Loucy (cell line): Measurements from ENCODE around the gene IDS.

ENCODE experiments used
- H2AFZ ChIP-seq: fragments of 200-600 bp; sonication (generic); 2 replicates; pipeline ENCODE4 v1.6.0; 2016; ENCODE audit warnings: antibody characterized with exemption, mild to moderate bottlenecking, low read length, moderate library complexity
- H3F3A ChIP-seq: fragments of 200-600 bp; 2 replicates; pipeline ENCODE4 v1.6.0; 2016; ENCODE audit warnings: antibody characterized with exemption, low read depth, mild to moderate bottlenecking
- H3K27me3 ChIP-seq: fragments of 200-600 bp; sonication (generic); 2 replicates; pipeline ENCODE4 v1.6.1; 2014; ENCODE audit warnings: low read length, mild to moderate bottlenecking; ENCODE audit not compliant: insufficient read depth, poor library complexity, severe bottlenecking
- H3K36me3 ChIP-seq: fragments of 200-600 bp; sonication (generic); 2 replicates; pipeline ENCODE4 v1.6.1; 2016; ENCODE audit warnings: low read length; ENCODE audit not compliant: insufficient read depth
- H3K4me1 ChIP-seq: fragments of 200-600 bp; sonication (generic); 2 replicates; pipeline ENCODE4 v1.5.1; 2014; ENCODE audit warnings: low read length, mild to moderate bottlenecking; ENCODE audit not compliant: insufficient read depth, poor library complexity, severe bottlenecking
- H3K4me2 ChIP-seq: fragments of 200-600 bp; sonication (generic); 2 replicates; pipeline ENCODE4 v1.6.0; 2014; ENCODE audit warnings: antibody characterized with exemption, low read length, low read depth, mild to moderate bottlenecking; ENCODE audit not compliant: poor library complexity, severe bottlenecking
- H3K4me3 ChIP-seq: fragments of 200-600 bp; sonication (generic); 2 replicates; pipeline ENCODE4 v1.5.1; 2014; ENCODE audit warnings: low read length, mild to moderate bottlenecking, mixed read lengths; ENCODE audit not compliant: poor library complexity, severe bottlenecking
- H3K79me2 ChIP-seq: fragments of 200-600 bp; sonication (generic); 2 replicates; pipeline ENCODE4 v1.6.1; 2014; ENCODE audit warnings: low read length; ENCODE audit not compliant: insufficient read depth
- H3K9ac ChIP-seq: fragments of 200-600 bp; sonication (generic); 2 replicates; pipeline ENCODE4 v1.6.0; 2014; ENCODE audit warnings: mild to moderate bottlenecking, low read depth, low read length, moderate library complexity; ENCODE audit not compliant: poor library complexity, severe bottlenecking
- H3K9me2 ChIP-seq: fragments of 200-600 bp; sonication (generic); replicated peaks from 2 replicates; pipeline ENCODE4 v1.6.1; 2016; ENCODE audit warnings: low read depth, low read length, mixed read lengths
- H3K9me3 ChIP-seq: fragments of 200-600 bp; sonication (generic); 2 replicates; pipeline ENCODE4 v1.6.1; 2014; ENCODE audit warnings: mild to moderate bottlenecking, antibody characterized with exemption, low read length, low read depth; ENCODE audit not compliant: insufficient read depth
- H4K20me1 ChIP-seq: fragments of 200-600 bp; sonication (generic); 2 replicates; pipeline ENCODE4 v1.6.0; 2014; ENCODE audit warnings: antibody characterized with exemption, low read length, mild to moderate bottlenecking; ENCODE audit not compliant: insufficient read depth, poor library complexity, severe bottlenecking
- EZH2phosphoT487 ChIP-seq: fragments of 200-600 bp; IDR thresholded peaks from 2 replicates; pipeline ENCODE4 v1.6.1; 2018; ENCODE audit warnings: antibody characterized with exemption, mild to moderate bottlenecking, moderate library complexity, borderline replicate concordance
- TF ChIP-seq, protein P1 (sequence below): fragments of 200-600 bp; sonication (generic); conservative IDR thresholded peaks from 2 replicates; pipeline ENCODE4 v1.5.1; 2014; ENCODE audit warnings: mild to moderate bottlenecking, antibody characterized with exemption, low read length

IDS gene

DNA sequence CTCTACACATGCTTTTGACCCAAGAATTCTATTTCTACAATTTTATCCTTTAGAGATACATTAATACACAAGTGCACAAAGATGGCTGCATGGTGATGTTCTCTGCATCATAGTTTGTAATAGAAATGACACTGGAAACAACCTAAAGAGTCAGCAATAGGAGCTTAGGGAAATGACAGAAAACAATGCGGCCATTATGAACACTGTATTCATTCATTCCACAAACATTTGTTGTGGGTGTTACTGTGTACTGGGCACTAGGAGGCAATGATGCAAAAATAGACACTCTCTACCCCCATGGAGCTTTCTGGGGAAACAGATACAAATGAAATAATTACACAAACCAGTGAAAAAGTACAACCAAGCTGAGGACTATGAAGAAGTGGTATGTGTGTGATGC is 32.0 kb downstream of the IDS start:
- Histone ChIP-seq H3F3A (no peaks in the 10 kb centered on the region), H3K27me3 (no peaks in the 10 kb centered on the region), H3K36me3 (no peaks in the 10 kb centered on the region), H3K4me3 (no peak overlapping the region), H3K9me3 (no peaks in the 10 kb centered on the region), H3K4me1 (no peaks in the 10 kb centered on the region), H3K4me2 (no peak overlapping the region), H2AFZ (no peak overlapping the region), H3K9ac (no peak overlapping the region), H4K20me1 (no peaks in the 10 kb centered on the region), H3K9me2 (no peaks in the 10 kb centered on the region), H3K79me2 (no peaks in the 10 kb centered on the region)
- no peak for TF ChIP-seq EZH2phosphoT487
- TF ChIP-seq, protein P1, sequence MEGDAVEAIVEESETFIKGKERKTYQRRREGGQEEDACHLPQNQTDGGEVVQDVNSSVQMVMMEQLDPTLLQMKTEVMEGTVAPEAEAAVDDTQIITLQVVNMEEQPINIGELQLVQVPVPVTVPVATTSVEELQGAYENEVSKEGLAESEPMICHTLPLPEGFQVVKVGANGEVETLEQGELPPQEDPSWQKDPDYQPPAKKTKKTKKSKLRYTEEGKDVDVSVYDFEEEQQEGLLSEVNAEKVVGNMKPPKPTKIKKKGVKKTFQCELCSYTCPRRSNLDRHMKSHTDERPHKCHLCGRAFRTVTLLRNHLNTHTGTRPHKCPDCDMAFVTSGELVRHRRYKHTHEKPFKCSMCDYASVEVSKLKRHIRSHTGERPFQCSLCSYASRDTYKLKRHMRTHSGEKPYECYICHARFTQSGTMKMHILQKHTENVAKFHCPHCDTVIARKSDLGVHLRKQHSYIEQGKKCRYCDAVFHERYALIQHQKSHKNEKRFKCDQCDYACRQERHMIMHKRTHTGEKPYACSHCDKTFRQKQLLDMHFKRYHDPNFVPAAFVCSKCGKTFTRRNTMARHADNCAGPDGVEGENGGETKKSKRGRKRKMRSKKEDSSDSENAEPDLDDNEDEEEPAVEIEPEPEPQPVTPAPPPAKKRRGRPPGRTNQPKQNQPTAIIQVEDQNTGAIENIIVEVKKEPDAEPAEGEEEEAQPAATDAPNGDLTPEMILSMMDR, result no peak

DNA sequence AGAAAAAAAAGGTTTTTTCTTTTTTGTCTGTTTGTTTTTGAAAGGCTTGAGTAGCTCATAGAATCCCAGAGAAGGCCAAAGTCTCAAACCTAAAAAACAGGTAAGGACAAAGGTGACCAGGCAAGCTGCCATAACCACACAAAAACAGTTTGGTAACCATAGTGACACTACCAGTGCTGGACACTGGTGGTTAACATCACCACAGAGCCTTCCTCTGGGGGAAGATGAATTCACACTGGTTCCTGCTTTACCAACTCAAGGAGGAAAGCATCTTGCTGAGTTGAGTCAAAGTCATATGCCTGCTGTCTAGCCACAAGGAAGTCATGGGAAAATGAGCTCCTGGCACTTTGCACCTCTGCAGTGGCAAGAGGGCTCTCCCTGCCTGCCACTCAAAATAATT is 32.5 kb downstream of the IDS start:
- Histone ChIP-seq H3K4me3 (no peak overlapping the region), H3K36me3 (no peaks in the 10 kb centered on the region)

DNA sequence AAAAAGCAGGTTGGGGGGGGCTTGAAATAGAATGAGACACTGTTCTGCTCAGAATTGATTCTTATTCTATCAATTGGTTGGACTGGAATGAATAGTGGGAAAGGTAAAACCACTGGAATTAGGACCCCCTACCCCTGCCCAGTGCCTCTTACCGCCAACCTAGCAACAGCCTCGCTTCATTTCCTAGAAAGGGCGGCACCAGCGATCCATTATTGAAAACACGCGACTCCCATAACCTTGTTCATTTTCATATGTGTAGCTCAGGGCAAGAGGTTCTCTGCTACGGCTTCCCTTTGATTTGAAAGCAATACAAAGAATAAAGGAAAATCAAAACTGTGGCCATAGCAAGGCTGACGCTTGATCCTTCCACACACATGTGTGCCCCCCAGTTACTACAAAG is 33.7 kb downstream of the IDS start:
- H3K9ac ChIP-seq, result no peak overlapping the region
- no peaks in the 10 kb centered on the region for H3K79me2 ChIP-seq
- no peak overlapping the region for H3K4me3 ChIP-seq
- no peaks in the 10 kb centered on the region for H3K4me1 ChIP-seq
- TF ChIP-seq EZH2phosphoT487, result no peak
- TF ChIP-seq, protein P1, result no peak
- H3F3A ChIP-seq, result no peaks in the 10 kb centered on the region
- H3K27me3 ChIP-seq, result no peaks in the 10 kb centered on the region
- H4K20me1 ChIP-seq, result no peaks in the 10 kb centered on the region
- H3K4me2 ChIP-seq, result no peak overlapping the region
- no peaks in the 10 kb centered on the region for H3K9me2 ChIP-seq
- no peaks in the 10 kb centered on the region for H3K36me3 ChIP-seq
- no peaks in the 10 kb centered on the region for H3K9me3 ChIP-seq
- H2AFZ ChIP-seq, result no peak overlapping the region

More for the DNA sequence above, 32.5 kb downstream of the IDS start:
- Histone ChIP-seq H3K9me2 (no peaks in the 10 kb centered on the region), H3K9me3 (no peaks in the 10 kb centered on the region), H3K79me2 (no peaks in the 10 kb centered on the region), H2AFZ (no peak overlapping the region), H4K20me1 (no peaks in the 10 kb centered on the region), H3K4me2 (no peak overlapping the region), H3K9ac (no peak overlapping the region), H3K27me3 (no peaks in the 10 kb centered on the region), H3K4me1 (no peaks in the 10 kb centered on the region), H3F3A (no peaks in the 10 kb centered on the region)
- TF ChIP-seq, protein P1, result no peak
